A549 treated with Mapracorat at 1 μM for 4 hours (cell line): ENCODE measurements around the gene NPHS1. TPM values are rescaled to one million over a fixed set of nuclear protein-coding genes. Genes with fewer than 3 reads are reported as not detected.

Experiments
- total RNA-seq: library from RNA; stranded (reverse); fragments of 200-300 nt; extraction: Qiagen RNA extraction; gene quantifications from 5 replicates; pipeline ENCODE4 v1.2.3, GENCODE V29; 2022

NPHS1 gene, protein sequence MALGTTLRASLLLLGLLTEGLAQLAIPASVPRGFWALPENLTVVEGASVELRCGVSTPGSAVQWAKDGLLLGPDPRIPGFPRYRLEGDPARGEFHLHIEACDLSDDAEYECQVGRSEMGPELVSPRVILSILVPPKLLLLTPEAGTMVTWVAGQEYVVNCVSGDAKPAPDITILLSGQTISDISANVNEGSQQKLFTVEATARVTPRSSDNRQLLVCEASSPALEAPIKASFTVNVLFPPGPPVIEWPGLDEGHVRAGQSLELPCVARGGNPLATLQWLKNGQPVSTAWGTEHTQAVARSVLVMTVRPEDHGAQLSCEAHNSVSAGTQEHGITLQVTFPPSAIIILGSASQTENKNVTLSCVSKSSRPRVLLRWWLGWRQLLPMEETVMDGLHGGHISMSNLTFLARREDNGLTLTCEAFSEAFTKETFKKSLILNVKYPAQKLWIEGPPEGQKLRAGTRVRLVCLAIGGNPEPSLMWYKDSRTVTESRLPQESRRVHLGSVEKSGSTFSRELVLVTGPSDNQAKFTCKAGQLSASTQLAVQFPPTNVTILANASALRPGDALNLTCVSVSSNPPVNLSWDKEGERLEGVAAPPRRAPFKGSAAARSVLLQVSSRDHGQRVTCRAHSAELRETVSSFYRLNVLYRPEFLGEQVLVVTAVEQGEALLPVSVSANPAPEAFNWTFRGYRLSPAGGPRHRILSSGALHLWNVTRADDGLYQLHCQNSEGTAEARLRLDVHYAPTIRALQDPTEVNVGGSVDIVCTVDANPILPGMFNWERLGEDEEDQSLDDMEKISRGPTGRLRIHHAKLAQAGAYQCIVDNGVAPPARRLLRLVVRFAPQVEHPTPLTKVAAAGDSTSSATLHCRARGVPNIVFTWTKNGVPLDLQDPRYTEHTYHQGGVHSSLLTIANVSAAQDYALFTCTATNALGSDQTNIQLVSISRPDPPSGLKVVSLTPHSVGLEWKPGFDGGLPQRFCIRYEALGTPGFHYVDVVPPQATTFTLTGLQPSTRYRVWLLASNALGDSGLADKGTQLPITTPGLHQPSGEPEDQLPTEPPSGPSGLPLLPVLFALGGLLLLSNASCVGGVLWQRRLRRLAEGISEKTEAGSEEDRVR (N-terminal part only)
- total RNA-seq, result 0.27 to 0.75 TPM (median 0.56 TPM) in 5 replicates

GRCh38 chr19:35852029-35852780 lies at the start of gene NPHS1:
Gene NPHS1, minus strand, starts transcription at chr19:35852504. Its CDS starts 667 bp downstream, at chr19:35851837.

DNA sequence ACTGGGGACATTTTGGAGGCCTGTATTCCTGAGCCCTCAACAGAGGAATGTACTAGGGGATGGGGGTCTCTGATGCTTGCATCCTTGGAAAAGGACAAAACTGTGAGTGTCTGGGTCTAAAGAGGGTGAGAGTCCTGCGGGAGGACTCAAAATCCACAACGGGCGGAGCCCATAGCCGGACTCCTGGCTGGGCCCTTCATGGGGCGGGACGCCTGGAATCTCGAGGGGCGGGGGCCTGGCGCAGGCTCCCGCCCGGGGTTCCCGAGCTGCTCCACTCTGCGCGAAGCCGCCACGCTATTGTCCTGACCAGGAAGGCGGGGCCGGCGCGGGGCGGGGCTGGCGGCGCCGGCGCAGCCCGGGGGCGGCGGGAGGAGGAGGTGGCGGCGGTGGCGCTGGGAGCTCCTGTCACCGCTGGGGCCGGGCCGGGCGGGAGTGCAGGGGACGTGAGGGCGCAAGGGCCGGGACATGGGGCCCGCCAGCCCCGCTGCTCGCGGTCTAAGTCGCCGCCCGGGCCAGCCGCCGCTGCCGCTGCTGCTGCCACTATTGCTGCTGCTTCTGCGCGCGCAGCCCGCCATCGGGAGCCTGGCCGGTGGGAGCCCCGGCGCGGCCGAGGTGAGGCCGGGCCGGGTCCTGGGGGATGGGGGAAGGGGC lies 16.0 kb upstream of the NPHS1 start, which contains the start of gene APLP1:
Gene APLP1, plus strand, starts transcription at position 403 of the 651 bp plus-strand sequence. Its CDS starts 63 bp downstream, at position 466.

GRCh38 chr19:35856546-35857149 lies 4.3 kb upstream of the NPHS1 start, which contains the start of gene KIRREL2:
Gene KIRREL2, plus strand, starts transcription at chr19:35856911. Its CDS starts 209 bp downstream, at chr19:35857120.

DNA sequence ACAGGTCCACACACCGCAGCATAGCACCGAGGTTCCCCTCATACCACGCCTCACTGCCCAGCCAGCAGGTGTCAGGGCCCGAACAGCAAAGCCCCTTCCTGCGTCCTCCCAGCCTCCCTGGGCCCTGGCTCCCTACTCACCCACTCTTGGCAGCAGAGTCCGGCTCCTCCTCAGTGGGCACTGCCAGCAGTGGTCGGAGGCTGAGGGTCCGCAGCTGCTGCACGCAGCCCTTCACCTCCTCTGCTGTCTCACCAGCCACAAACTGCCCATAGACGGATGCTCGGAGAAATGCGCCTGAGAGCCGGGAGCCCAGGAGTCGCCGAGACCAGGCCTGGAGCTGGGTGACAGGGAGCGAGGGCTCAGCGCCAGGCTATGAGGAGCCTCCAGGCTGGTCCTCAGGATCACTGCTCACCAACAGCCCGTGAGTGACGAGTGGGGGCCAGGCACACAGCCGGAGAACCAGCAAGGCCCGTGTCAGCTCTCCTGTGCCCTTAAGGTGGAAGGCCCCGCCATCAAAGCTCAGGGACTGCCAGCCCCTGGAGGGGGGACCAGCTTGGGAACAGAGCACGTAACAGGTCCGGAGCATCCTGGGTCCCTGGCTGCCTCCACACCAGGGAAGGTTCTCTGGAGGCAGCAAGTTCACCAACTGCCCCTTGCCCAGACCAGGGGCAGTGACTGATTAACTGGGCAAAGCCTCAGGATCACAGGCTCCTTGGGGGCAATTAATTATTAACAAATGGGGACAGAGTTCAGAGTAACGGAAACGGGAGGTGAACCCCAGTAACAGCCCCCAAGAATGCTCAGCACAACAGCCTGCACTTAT lies 39.9 kb downstream of the NPHS1 start, which contains the start of gene PRODH2:
Gene PRODH2, minus strand, starts transcription at position 626 of the 823 bp plus-strand sequence. Its CDS starts 40 bp downstream, at position 586.

Other genes starting within 250 kb of the NPHS1 start
- gene HAUS5, start 239.8 kb downstream of the NPHS1 start, total RNA-seq, result 11.3 to 18.9 TPM (median 15.0 TPM) in 5 replicates
- 148 to 214 TPM (median 206 TPM) in 5 replicates for gene RBM42, start 223.5 kb downstream of the NPHS1 start, total RNA-seq
- gene ETV2, start 210.8 kb downstream of the NPHS1 start, total RNA-seq, result 1.7 to 3.1 TPM (median 2.9 TPM) in 5 replicates
- gene COX6B1, start 204.2 kb downstream of the NPHS1 start, total RNA-seq, result 1,323 to 1,675 TPM (median 1,366 TPM) in 5 replicates
- gene UPK1A, start 186.0 kb downstream of the NPHS1 start, total RNA-seq, result 0.72 to 1.1 TPM (median 0.94 TPM) in 5 replicates
- not detected in 5 replicates for gene ZBTB32, start 147.9 kb downstream of the NPHS1 start, total RNA-seq
- 46.2 to 63.6 TPM (median 56.5 TPM) in 5 replicates for gene KMT2B, start 134.5 kb downstream of the NPHS1 start, total RNA-seq
- 10.2 to 14.6 TPM (median 11.8 TPM) in 5 replicates for gene IGFLR1, start 110.1 kb downstream of the NPHS1 start, total RNA-seq
- gene U2AF1L4, start 107.1 kb downstream of the NPHS1 start, total RNA-seq, result 24.6 to 30.2 TPM (median 25.0 TPM) in 5 replicates
- 288 to 310 TPM (median 290 TPM) in 5 replicates for gene PSENEN, start 106.9 kb downstream of the NPHS1 start, total RNA-seq
- 20.3 to 28.5 TPM (median 22.0 TPM) in 5 replicates for gene LIN37, start 103.9 kb downstream of the NPHS1 start, total RNA-seq
- gene HSPB6, start 95.5 kb downstream of the NPHS1 start, total RNA-seq, result 0.12 to 0.28 TPM (median 0.19 TPM) in 3 of 5 replicates, not detected in the others
- gene PROSER3, start 94.3 kb downstream of the NPHS1 start, total RNA-seq, result 24.6 to 30.3 TPM (median 28.2 TPM) in 5 replicates
- 3.9 to 9.3 TPM (median 7.6 TPM) in 5 replicates for gene ARHGAP33, start 76.9 kb downstream of the NPHS1 start, total RNA-seq
- gene PRODH2, start 39.7 kb downstream of the NPHS1 start, total RNA-seq, result 0.16 to 0.53 TPM (median 0.34 TPM) in 5 replicates
- 0.42 to 0.60 TPM (median 0.55 TPM) in 5 replicates for gene KIRREL2, start 4.4 kb upstream of the NPHS1 start, total RNA-seq
- gene APLP1, start 16.1 kb upstream of the NPHS1 start, total RNA-seq, result 73.4 to 99.4 TPM (median 94.1 TPM) in 5 replicates
- gene NFKBID, start 48.0 kb upstream of the NPHS1 start, total RNA-seq, result 5.5 to 7.7 TPM (median 6.2 TPM) in 5 replicates
- 0.30 to 0.45 TPM (median 0.35 TPM) in 5 replicates for gene HCST, start 50.0 kb upstream of the NPHS1 start, total RNA-seq
- not detected in 5 replicates for gene TYROBP, start 55.8 kb upstream of the NPHS1 start, total RNA-seq
- gene LRFN3, start 83.9 kb upstream of the NPHS1 start, total RNA-seq, result 12.9 to 23.3 TPM (median 21.0 TPM) in 5 replicates
- gene SDHAF1, start 142.7 kb upstream of the NPHS1 start, total RNA-seq, result 28.4 to 51.5 TPM (median 47.8 TPM) in 5 replicates
- gene SYNE4, start 156.3 kb upstream of the NPHS1 start, total RNA-seq, result 0.11 to 0.28 TPM (median 0.15 TPM) in 5 replicates
- 21.2 to 31.5 TPM (median 22.9 TPM) in 5 replicates for gene ALKBH6, start 161.7 kb upstream of the NPHS1 start, total RNA-seq
- 0.72 to 1.3 TPM (median 0.84 TPM) in 5 replicates for gene CLIP3, start 180.4 kb upstream of the NPHS1 start, total RNA-seq
- gene THAP8, start 201.8 kb upstream of the NPHS1 start, total RNA-seq, result 4.9 to 8.1 TPM (median 6.5 TPM) in 5 replicates
- gene WDR62, start 202.4 kb upstream of the NPHS1 start, total RNA-seq, result 19.3 to 30.3 TPM (median 26.1 TPM) in 5 replicates